Measurements from ENCODE around the gene SPATA4. TPM values are rescaled to one million over a fixed set of nuclear protein-coding genes. Genes with fewer than 3 reads are reported as not detected.

SPATA4 gene
- total and polyA plus RNA-seq, 9 of the 15 experiments (the other 6 are each of a cell fraction or from before 2014, with no cell fraction given), result not detected

DNA sequence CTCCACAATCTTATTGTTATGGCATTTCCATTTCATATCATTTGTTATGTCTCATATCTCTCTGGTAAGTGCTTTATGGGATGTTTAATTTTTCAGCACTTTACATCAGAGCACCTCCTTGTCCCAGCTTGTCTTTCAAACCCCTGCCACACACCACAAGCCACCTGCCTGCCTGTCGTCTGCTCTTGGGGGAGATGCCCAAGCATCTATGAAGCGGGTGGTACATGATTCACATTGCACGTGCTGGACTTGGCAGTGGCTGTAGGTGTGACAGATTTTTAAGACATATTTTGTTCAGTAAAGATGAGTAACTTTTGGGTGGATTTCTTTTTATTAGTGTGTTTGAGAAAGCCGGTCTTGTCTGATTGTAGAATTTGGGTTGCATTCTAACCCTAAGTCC is 14.2 kb upstream of the SPATA4 start (continued):
- TF ChIP-seq, protein P1, sequence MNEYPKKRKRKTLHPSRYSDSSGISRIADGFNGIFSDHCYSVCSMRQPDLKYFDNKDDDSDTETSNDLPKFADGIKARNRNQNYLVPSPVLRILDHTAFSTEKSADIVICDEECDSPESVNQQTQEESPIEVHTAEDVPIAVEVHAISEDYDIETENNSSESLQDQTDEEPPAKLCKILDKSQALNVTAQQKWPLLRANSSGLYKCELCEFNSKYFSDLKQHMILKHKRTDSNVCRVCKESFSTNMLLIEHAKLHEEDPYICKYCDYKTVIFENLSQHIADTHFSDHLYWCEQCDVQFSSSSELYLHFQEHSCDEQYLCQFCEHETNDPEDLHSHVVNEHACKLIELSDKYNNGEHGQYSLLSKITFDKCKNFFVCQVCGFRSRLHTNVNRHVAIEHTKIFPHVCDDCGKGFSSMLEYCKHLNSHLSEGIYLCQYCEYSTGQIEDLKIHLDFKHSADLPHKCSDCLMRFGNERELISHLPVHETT (CRISPR knock-in tag; conservative IDR thresholded peaks at IDR 0.05 in 1 of 2, IDR thresholded peaks at IDR 0.05 in 1 of 2), result no peak
- TF ChIP-seq MYBL2 (IDR thresholded peaks at IDR 0.05; ENCODE audit: low read depth), result no peak
- no peak for TF ChIP-seq MYBL2 (CRISPR knock-in tag; IDR thresholded peaks at IDR 0.05; ENCODE audit: borderline replicate concordance)

DNA sequence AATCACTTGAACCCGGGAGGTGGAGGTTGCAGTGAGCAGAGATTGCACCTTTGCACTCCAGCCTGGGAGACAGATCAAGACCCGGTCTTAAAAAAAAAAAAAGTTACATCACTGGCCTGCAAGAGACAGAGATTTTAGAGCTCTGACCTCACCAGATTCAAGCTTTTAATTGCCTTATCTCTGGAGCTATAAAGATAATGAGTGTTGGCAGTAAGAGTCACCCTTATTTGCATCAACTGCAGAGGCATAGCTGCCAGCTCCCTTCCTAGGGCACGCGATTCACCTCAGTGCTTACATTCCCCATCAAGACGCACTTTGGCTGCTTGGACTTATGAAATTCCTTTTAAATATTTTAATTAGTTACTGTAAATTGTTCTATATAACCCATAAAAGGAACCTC is 12.5 kb upstream of the SPATA4 start:
- Histone ChIP-seq H3K4me2 (ENCODE audit: insufficient read depth, low read length) (no peak overlapping the region), H3K4me1 (replicated peaks in 1 of 2; ENCODE audit: control insufficient read depth in 2 of 2, insufficient read depth in 2 of 2, low read length in 2 of 2) (no peaks in the 10 kb centered on the region), H2AFZ (ENCODE audit: low read depth, low read length) (no peak overlapping the region), H3K27me3 (ENCODE audit: control insufficient read depth in 2 of 2, insufficient read depth in 2 of 2, low read length in 2 of 2) (peaks cover 0 to 11% of the 10 kb centered on the region in 2 experiments; a peak in 2 of 5 replicates), H3K27ac (ENCODE audit: extremely low read depth, low read depth, low read length) (no peak overlapping the region), H3K36me3 (ENCODE audit: control insufficient read depth, insufficient read depth, low read length) (no peaks in the 10 kb centered on the region), H3K9ac (ENCODE audit: insufficient read depth in 1 of 2, low read depth in 2 of 2, low read length in 2 of 2) (no peak overlapping the region), H4K20me1 (replicated peaks; ENCODE audit: control insufficient read depth, insufficient read depth, low read length) (0 out of 2 replicates have a peak, but pooled peaks cover 2% of the 10 kb centered on the region), H3K4me3 (no peak overlapping the region), H3K9me1 (ENCODE audit: control insufficient read depth, insufficient read depth, low read length) (no peaks in the 10 kb centered on the region), H3K9me3 (replicated peaks; ENCODE audit: control insufficient read depth, insufficient read depth, low read depth, low read length) (no peaks in the 10 kb centered on the region), H3K79me2 (ENCODE audit: control insufficient read depth, insufficient read depth, low read length) (no peaks in the 10 kb centered on the region)
- TF ChIP-seq SETDB1 (IDR thresholded peaks at IDR 0.05; ENCODE audit: low read length), result no peak
- TF ChIP-seq SMAD3 (CRISPR knock-in tag; conservative IDR thresholded peaks at IDR 0.05), result no peak
- TF ChIP-seq ZNF561 (CRISPR knock-in tag; conservative IDR thresholded peaks at IDR 0.05), result no peak
- no peak for TF ChIP-seq TAF7 (tag; IDR thresholded peaks at IDR 0.05)
- no peak for TF ChIP-seq CBX8 (IDR thresholded peaks at IDR 0.05; ENCODE audit: borderline replicate concordance, extremely low read depth, low read depth, low read length, poor library complexity, severe bottlenecking)
- no peak for TF ChIP-seq ZNF699 (CRISPR knock-in tag; IDR thresholded peaks at IDR 0.05; ENCODE audit: insufficient replicate concordance)
- TF ChIP-seq KLF13 (tag; IDR thresholded peaks at IDR 0.05; ENCODE audit: borderline replicate concordance, low read depth), result no peak
- TF ChIP-seq SMAD2 (IDR thresholded peaks at IDR 0.05; ENCODE audit: low read depth, low read length), result no peak
- no peak for TF ChIP-seq MEF2D (tag; conservative IDR thresholded peaks at IDR 0.05; ENCODE audit: low read depth)
- no peak for TF ChIP-seq NFE2 (IDR thresholded peaks at IDR 0.05; ENCODE audit: low read depth)
- TF ChIP-seq ZNF717 (CRISPR knock-in tag; IDR thresholded peaks at IDR 0.05), result no peak
- no peak for TF ChIP-seq BRF1 (IDR thresholded peaks at IDR 0.05; ENCODE audit: borderline replicate concordance, extremely low read depth, insufficient read length)
- TF ChIP-seq STAT5A (IDR thresholded peaks at IDR 0.05; ENCODE audit: borderline replicate concordance, low read length), result no peak
- TF ChIP-seq BRD4 (IDR thresholded peaks at IDR 0.05), result no peak
- TF ChIP-seq, protein P2, sequence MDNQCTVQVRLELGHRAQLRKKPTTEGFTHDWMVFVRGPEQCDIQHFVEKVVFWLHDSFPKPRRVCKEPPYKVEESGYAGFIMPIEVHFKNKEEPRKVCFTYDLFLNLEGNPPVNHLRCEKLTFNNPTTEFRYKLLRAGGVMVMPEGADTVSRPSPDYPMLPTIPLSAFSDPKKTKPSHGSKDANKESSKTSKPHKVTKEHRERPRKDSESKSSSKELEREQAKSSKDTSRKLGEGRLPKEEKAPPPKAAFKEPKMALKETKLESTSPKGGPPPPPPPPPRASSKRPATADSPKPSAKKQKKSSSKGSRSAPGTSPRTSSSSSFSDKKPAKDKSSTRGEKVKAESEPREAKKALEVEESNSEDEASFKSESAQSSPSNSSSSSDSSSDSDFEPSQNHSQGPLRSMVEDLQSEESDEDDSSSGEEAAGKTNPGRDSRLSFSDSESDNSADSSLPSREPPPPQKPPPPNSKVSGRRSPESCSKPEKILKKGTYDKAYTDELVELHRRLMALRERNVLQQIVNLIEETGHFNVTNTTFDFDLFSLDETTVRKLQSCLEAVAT (IDR thresholded peaks at IDR 0.05), result no peak
- TF ChIP-seq EZH2 (IDR thresholded peaks at IDR 0.05; ENCODE audit: borderline replicate concordance, low read depth, low read length), result no peak
- no peak for TF ChIP-seq ZC3H11A (IDR thresholded peaks at IDR 0.05; ENCODE audit: low read depth, low read length)
- in situ Hi-C loops (cut with MboI), result no loop called here
- ChIA-PET CTCF (ENCODE audit: low intra/inter-chr PET ratio) (no interaction called here), POLR2A (no interaction called here)
- 3% methylated on average over 4 of the region's 5 CpGs for WGBS (ENCODE audit: insufficient coverage, low coverage, missing lambda C conversion rate)
- intact Hi-C loops (cut with micrococcal nuclease), result no loop called here
- no peak for DNase-seq (ENCODE audit: extremely low read depth in 1 of 4, low spot score in 3 of 4)
- BruUV-seq (replicated peaks), result no TSS peak
- ATAC-seq, result no peak
- FAIRE-seq, result no peak

Data from K562 (cell line).